H9 (cell line): ENCODE data around the gene APOB. TPM values are rescaled to one million over a fixed set of nuclear protein-coding genes. Genes with fewer than 3 reads are reported as not detected.

ENCODE experiments used
- DNase-seq: peaks from one replicate; pipeline ENCODE4 v3.0.0-alpha.2; 2017
- H2AFZ ChIP-seq: one replicate; pipeline ENCODE4 v1.6.1; 2013; ENCODE audit warnings: mild to moderate bottlenecking, low read length, control low read depth, moderate library complexity
- H2AK5ac ChIP-seq: 2 replicates; pipeline ENCODE4 v1.6.1; 2013; ENCODE audit warnings: low read length, control low read depth, mixed read lengths; ENCODE audit not compliant: insufficient read length
- H2BK120ac ChIP-seq: one replicate; pipeline ENCODE4 v1.6.1; 2013; ENCODE audit warnings: low read depth, mild to moderate bottlenecking, low read length, control low read depth, inconsistent platforms; ENCODE audit not compliant: poor library complexity, severe bottlenecking
- H2BK12ac ChIP-seq: 2 replicates; pipeline ENCODE4 v1.6.1; 2013; ENCODE audit warnings: low read length, control low read depth, mixed read lengths, low read depth; ENCODE audit not compliant: insufficient read length
- H2BK15ac ChIP-seq: 2 replicates; pipeline ENCODE4 v1.6.1; 2013; ENCODE audit warnings: low read depth, low read length, control low read depth
- H2BK20ac ChIP-seq: one replicate; pipeline ENCODE4 v1.6.1; 2013; ENCODE audit warnings: low read depth, mild to moderate bottlenecking, low read length, control low read depth, inconsistent platforms; ENCODE audit not compliant: poor library complexity, severe bottlenecking
- H2BK5ac ChIP-seq: 2 replicates; pipeline ENCODE4 v1.6.1; 2013; ENCODE audit warnings: low read length, control low read depth, mixed read lengths; ENCODE audit not compliant: insufficient read length
- H3K14ac ChIP-seq: 2 replicates; pipeline ENCODE4 v1.6.1; 2013; ENCODE audit warnings: low read length, control low read depth; ENCODE audit not compliant: insufficient read depth
- H3K18ac ChIP-seq: 2 replicates; pipeline ENCODE4 v1.6.1; 2013; ENCODE audit warnings: low read depth, mild to moderate bottlenecking, mixed read lengths, low read length, control low read depth; ENCODE audit not compliant: insufficient read length
- H3K23ac ChIP-seq: 2 replicates; pipeline ENCODE4 v1.6.1; 2013; ENCODE audit warnings: low read length, control low read depth, mixed read lengths, low read depth; ENCODE audit not compliant: insufficient read length
- H3K23me2 ChIP-seq: 2 replicates; pipeline ENCODE4 v1.6.1; 2013; ENCODE audit warnings: low read depth, mild to moderate bottlenecking, mixed read lengths, low read length, control low read depth; ENCODE audit not compliant: insufficient read length, poor library complexity, severe bottlenecking
- H3K27ac ChIP-seq: 2 replicates; pipeline ENCODE4 v1.5.1; 2013; ENCODE audit warnings: low read length, control low read depth, mixed read lengths, low read depth; ENCODE audit not compliant: insufficient read length
- H3K27me3 ChIP-seq: 2 replicates; pipeline ENCODE4 v1.6.1; 2013; ENCODE audit warnings: low read length, control low read depth, inconsistent platforms; ENCODE audit not compliant: insufficient read depth
- H3K4ac ChIP-seq: 2 replicates; pipeline ENCODE4 v1.6.1; 2013; ENCODE audit warnings: low read depth, mild to moderate bottlenecking, control low read depth, inconsistent platforms, low read length, moderate library complexity
- H3K4me1 ChIP-seq: 2 replicates; pipeline ENCODE4 v1.6.1; 2013; ENCODE audit warnings: low read length, control low read depth, inconsistent platforms; ENCODE audit not compliant: insufficient read depth
- H3K4me2 ChIP-seq: 2 replicates; pipeline ENCODE4 v1.6.1; 2013; ENCODE audit warnings: low read length, control low read depth, mixed read lengths; ENCODE audit not compliant: insufficient read length, insufficient read depth
- H3K56ac ChIP-seq: 2 replicates; pipeline ENCODE4 v1.6.1; 2013; ENCODE audit warnings: low read depth, mild to moderate bottlenecking, mixed read lengths, low read length, control low read depth; ENCODE audit not compliant: insufficient read length
- H3K79me1 ChIP-seq: 2 replicates; pipeline ENCODE4 v1.6.1; 2013; ENCODE audit warnings: low read depth, mild to moderate bottlenecking, moderate library complexity, low read length, control low read depth, inconsistent platforms; ENCODE audit not compliant: insufficient read depth, poor library complexity, severe bottlenecking
- H3K79me2 ChIP-seq: 2 replicates; pipeline ENCODE4 v1.6.1; 2013; ENCODE audit warnings: low read length, control low read depth, inconsistent platforms; ENCODE audit not compliant: insufficient read depth
- H3K9ac ChIP-seq: 2 replicates; pipeline ENCODE4 v1.6.1; 2013; ENCODE audit warnings: low read length, control low read depth, mixed read lengths; ENCODE audit not compliant: insufficient read length; ENCODE audit errors: extremely low read depth
- H3K9me3 ChIP-seq: one replicate; pipeline ENCODE4 v1.6.1; 2013; ENCODE audit warnings: low read depth, low read length, inconsistent platforms; ENCODE audit not compliant: control insufficient read depth
- H3T11ph ChIP-seq: one replicate; pipeline ENCODE4 v1.6.1; 2013; ENCODE audit warnings: mild to moderate bottlenecking, low read length, control low read depth, inconsistent platforms
- H4K20me1 ChIP-seq: one replicate; pipeline ENCODE4 v1.6.1; 2013; ENCODE audit not compliant: control insufficient read depth, insufficient read length, insufficient read depth
- H4K5ac ChIP-seq: 2 replicates; pipeline ENCODE4 v1.6.1; 2013; ENCODE audit warnings: low read depth, mild to moderate bottlenecking, mixed read lengths, low read length, control low read depth; ENCODE audit not compliant: insufficient read length
- H4K8ac ChIP-seq: replicated peaks from 2 replicates; pipeline ENCODE4 v1.6.1; 2013; ENCODE audit warnings: low read length, control low read depth, mixed read lengths, low read depth; ENCODE audit not compliant: insufficient read length
- H4K91ac ChIP-seq: 2 replicates; pipeline ENCODE4 v1.6.1; 2013; ENCODE audit warnings: low read depth, mild to moderate bottlenecking, moderate library complexity, mixed read lengths, low read length, control low read depth; ENCODE audit not compliant: insufficient read length
- H3K27ac Mint-ChIP-seq, 3 experiments: 2 replicates in 2 of 3; 3 replicates in 1 of 3; pipeline ENCODE4 v1.8.0; 2020 to 2021; ENCODE audit warnings: mixed read lengths in 3 of 3, mild to moderate bottlenecking in 1 of 3, moderate library complexity in 1 of 3
- H3K27me3 Mint-ChIP-seq: 2 replicates; pipeline ENCODE4 v1.8.0; 2021; ENCODE audit warnings: low read depth, mild to moderate bottlenecking, moderate library complexity, mixed read lengths
- H3K36me3 Mint-ChIP-seq, 3 experiments: 2 replicates in 2 of 3; 3 replicates in 1 of 3; pipeline ENCODE4 v1.8.0; 2020 to 2021; ENCODE audit warnings: low read depth in 3 of 3, mixed read lengths in 3 of 3; ENCODE audit not compliant: insufficient read depth in 1 of 3
- H3K4me1 Mint-ChIP-seq, 2 experiments: 2 replicates each; pipeline ENCODE4 v1.8.0; 2020; ENCODE audit warnings: mixed read lengths in 2 of 2
- H3K4me3 Mint-ChIP-seq, 2 experiments: 2 replicates in 1 of 2; 3 replicates in 1 of 2; pipeline ENCODE4 v1.8.0; 2020 to 2021; ENCODE audit warnings: mild to moderate bottlenecking in 2 of 2, mixed read lengths in 2 of 2, moderate library complexity in 1 of 2
- H3K9me3 Mint-ChIP-seq, 2 experiments: 2 replicates in 1 of 2; 3 replicates in 1 of 2; pipeline ENCODE4 v1.8.0; 2020; ENCODE audit warnings: mild to moderate bottlenecking in 2 of 2, mixed read lengths in 2 of 2, moderate library complexity in 1 of 2
- total RNA-seq: library from RNA; stranded (reverse); gene quantifications from 2 replicates; pipeline ENCODE4 v1.2.1, GENCODE V29; 2021
- TF ChIP-seq, protein P1 (sequence below): fragments of 200-600 bp; sonication (generic); conservative IDR thresholded peaks from 3 replicates; pipeline ENCODE4 v1.8.0; 2021; ENCODE audit warnings: antibody characterized with exemption, mild to moderate bottlenecking

APOB gene
- total RNA-seq, 1 experiment from 2014 or later = 0.26 TPM

DNA sequence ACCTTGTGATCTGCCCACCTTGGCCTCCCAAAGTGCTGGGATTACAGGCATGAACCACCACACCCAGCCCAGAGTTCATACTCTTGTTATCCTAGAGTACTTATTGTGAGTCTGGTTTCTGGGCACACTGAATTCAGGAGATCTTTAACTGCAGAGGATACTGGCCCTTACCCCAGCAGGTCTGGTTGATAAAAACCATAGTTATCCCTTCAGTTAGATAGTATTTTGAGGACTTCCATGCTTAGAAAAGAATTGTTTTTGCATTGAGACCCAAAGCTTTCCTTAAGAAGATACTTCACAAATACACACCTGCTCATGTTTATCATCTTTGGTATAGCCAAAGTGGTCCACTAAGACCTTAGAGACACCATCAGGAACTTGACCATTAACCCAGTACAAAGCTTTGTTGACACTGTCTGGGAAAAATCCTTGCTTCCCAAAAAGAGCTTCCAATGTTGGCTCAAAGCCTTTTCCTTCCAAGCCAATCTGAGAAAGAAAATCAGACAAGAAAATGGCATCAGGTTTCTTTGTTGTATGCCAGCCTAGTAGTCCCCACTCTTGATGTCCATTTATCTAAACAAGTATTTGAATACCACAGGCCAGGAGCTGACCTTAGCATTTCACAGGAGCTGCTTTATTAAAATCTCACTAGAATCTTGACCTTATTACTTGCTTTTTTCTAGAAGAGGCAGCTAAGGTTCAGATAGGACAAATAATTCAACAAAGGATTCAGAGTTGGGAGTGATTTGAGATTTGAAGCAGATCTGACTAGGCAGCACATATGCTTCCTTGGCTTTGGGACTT lies 17.2 kb downstream of the APOB start:
- no peaks in the 10 kb centered on the region for H3K27me3 ChIP-seq

More for the DNA sequence above, 17.2 kb downstream of the APOB start:
- Mint-ChIP-seq H3K4me1 (no peaks in the 10 kb centered on the region), H3K36me3 (no peaks in the 10 kb centered on the region), H3K9me3 (no peaks in the 10 kb centered on the region), H3K27ac (no peak overlapping the region), H3K4me3 (no peak overlapping the region), H3K27me3 (peaks cover 7% of the 10 kb centered on the region; the same call in 1 of the 2 replicates)
- H4K91ac ChIP-seq = no peak overlapping the region
- no peak overlapping the region for H3K27ac ChIP-seq
- TF ChIP-seq, protein P1, sequence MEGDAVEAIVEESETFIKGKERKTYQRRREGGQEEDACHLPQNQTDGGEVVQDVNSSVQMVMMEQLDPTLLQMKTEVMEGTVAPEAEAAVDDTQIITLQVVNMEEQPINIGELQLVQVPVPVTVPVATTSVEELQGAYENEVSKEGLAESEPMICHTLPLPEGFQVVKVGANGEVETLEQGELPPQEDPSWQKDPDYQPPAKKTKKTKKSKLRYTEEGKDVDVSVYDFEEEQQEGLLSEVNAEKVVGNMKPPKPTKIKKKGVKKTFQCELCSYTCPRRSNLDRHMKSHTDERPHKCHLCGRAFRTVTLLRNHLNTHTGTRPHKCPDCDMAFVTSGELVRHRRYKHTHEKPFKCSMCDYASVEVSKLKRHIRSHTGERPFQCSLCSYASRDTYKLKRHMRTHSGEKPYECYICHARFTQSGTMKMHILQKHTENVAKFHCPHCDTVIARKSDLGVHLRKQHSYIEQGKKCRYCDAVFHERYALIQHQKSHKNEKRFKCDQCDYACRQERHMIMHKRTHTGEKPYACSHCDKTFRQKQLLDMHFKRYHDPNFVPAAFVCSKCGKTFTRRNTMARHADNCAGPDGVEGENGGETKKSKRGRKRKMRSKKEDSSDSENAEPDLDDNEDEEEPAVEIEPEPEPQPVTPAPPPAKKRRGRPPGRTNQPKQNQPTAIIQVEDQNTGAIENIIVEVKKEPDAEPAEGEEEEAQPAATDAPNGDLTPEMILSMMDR = no peak
- H3K4me2 ChIP-seq = no peak overlapping the region
- no peak overlapping the region for H3K4ac ChIP-seq
- H2BK20ac ChIP-seq = no peak overlapping the region
- no peak overlapping the region for H2BK120ac ChIP-seq
- H3K4me1 ChIP-seq = no peaks in the 10 kb centered on the region
- H3K56ac ChIP-seq = no peak overlapping the region
- H2BK15ac ChIP-seq = no peak overlapping the region
- H3K23me2 ChIP-seq = no peaks in the 10 kb centered on the region
- no peak overlapping the region for H3K23ac ChIP-seq
- H3K79me1 ChIP-seq = no peaks in the 10 kb centered on the region
- no peak overlapping the region for H3K18ac ChIP-seq
- no peak overlapping the region for H3K9ac ChIP-seq
- H4K8ac ChIP-seq = no peak overlapping the region
- H4K5ac ChIP-seq = no peak overlapping the region
- no peak overlapping the region for H2AK5ac ChIP-seq
- no peak overlapping the region for H2BK12ac ChIP-seq
- H2BK5ac ChIP-seq = no peak overlapping the region
- no peaks in the 10 kb centered on the region for H3K9me3 ChIP-seq
- no peak overlapping the region for H2AFZ ChIP-seq
- no peak overlapping the region for H3K14ac ChIP-seq
- no peak overlapping the region for H3T11ph ChIP-seq
- no peaks in the 10 kb centered on the region for H3K79me2 ChIP-seq
- H4K20me1 ChIP-seq = no peaks in the 10 kb centered on the region
- DNase-seq = no peak
